ENCODE data around the gene ELAC1. TPM values are rescaled to one million over a fixed set of nuclear protein-coding genes. Genes with fewer than 3 reads are reported as not detected.
A peak's percentile ranks its signal among the peaks of the same experiment; 100 is the strongest.

Gene ELAC1
- total RNA-seq, 1 experiment from 2014 or later, result 4.0 TPM

DNA sequence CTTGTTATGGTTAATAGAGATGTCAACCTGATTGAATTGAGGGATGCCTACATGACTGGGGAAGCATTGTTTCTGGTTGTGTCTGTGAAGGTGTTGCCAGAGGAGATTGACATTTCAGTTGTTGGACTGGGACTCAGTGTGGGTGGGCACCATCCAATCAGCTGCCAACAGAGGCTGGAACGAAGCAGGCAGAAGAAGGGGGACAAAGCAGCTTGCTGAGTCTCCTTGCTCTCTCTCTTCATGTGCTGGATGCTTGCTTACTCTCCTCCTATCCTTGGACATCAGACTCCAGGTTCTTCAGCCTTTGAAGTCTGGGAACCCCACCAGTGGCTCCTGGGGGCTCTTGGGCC lies 39.9 kb downstream of the ELAC1 start:
- no peak for DNase-seq (ENCODE audit: low spot score)
- Mint-ChIP-seq H3K27ac (no peak overlapping the region), H3K36me3 (no peaks in the 10 kb centered on the region), H3K9me3 (no peaks in the 10 kb centered on the region), H3K4me3 (no peak overlapping the region), H3K27me3 (ENCODE audit: low read depth) (no peaks in the 10 kb centered on the region; the same call in none of the 2 replicates), H3K4me1 (peaks cover 11% of the 10 kb centered on the region; the same call in 1 of the 2 replicates)
- POLR2A ChIA-PET, result interaction anchor here (0.7 kb wide), 1 partner anchor 41 kb away, joined by 3 read pairs; no protein-coding TSS in a partner anchor
- CTCF ChIA-PET, result interaction anchor here (0.6 to 0.7 kb wide), 2 partner anchors 133 to 240 kb away, joined by 3 read pairs; no protein-coding TSS in a partner anchor
- TF ChIP-seq, protein P1, sequence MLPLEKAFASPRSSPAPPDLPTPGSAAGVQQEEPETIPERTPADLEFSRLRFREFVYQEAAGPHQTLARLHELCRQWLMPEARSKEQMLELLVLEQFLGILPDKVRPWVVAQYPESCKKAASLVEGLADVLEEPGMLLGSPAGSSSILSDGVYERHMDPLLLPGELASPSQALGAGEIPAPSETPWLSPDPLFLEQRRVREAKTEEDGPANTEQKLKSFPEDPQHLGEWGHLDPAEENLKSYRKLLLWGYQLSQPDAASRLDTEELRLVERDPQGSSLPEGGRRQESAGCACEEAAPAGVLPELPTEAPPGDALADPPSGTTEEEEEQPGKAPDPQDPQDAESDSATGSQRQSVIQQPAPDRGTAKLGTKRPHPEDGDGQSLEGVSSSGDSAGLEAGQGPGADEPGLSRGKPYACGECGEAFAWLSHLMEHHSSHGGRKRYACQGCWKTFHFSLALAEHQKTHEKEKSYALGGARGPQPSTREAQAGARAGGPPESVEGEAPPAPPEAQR (CRISPR knock-in tag; IDR thresholded peaks at IDR 0.05), result no peak
- ATAC-seq, result peak; percentile 43; the same call in 1 of the 2 replicates

DNA sequence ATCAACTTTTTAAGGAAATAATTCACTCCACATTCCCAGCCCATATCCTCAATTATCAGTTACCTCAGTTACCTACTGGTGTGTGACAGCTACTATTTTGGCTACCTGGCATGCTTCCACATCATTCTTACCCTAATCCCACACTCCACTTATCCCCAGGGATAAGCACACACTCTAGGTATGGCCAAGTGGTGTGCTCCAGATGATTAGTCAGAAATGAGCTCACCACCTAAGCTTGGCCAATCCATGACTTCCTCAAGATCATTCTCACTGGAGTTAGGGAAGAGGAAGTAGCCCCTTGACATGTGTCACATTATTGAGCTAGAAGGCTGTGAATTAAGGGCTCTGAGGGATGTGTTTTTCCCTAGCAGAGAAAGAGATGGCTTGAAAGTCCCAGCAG lies 41.2 kb downstream of the ELAC1 start:
- no peak for DNase-seq (ENCODE audit: low spot score)
- Mint-ChIP-seq H3K36me3 (no peaks in the 10 kb centered on the region; the same call in 1 of the 2 replicates), H3K4me1 (peaks cover 11% of the 10 kb centered on the region; the same call in 1 of the 2 replicates), H3K9me3 (peaks cover 6% of the 10 kb centered on the region), H3K4me3 (no peak overlapping the region), H3K27me3 (ENCODE audit: low read depth) (no peaks in the 10 kb centered on the region; the same call in 1 of the 2 replicates), H3K27ac (no peak overlapping the region)
- ChIA-PET POLR2A (no interaction called here), CTCF (interaction anchor here (1.3 kb wide), 1 partner anchor 21 kb away, joined by 3 read pairs; the partner anchor contains the start of gene SMAD4)
- TF ChIP-seq, protein P2, sequence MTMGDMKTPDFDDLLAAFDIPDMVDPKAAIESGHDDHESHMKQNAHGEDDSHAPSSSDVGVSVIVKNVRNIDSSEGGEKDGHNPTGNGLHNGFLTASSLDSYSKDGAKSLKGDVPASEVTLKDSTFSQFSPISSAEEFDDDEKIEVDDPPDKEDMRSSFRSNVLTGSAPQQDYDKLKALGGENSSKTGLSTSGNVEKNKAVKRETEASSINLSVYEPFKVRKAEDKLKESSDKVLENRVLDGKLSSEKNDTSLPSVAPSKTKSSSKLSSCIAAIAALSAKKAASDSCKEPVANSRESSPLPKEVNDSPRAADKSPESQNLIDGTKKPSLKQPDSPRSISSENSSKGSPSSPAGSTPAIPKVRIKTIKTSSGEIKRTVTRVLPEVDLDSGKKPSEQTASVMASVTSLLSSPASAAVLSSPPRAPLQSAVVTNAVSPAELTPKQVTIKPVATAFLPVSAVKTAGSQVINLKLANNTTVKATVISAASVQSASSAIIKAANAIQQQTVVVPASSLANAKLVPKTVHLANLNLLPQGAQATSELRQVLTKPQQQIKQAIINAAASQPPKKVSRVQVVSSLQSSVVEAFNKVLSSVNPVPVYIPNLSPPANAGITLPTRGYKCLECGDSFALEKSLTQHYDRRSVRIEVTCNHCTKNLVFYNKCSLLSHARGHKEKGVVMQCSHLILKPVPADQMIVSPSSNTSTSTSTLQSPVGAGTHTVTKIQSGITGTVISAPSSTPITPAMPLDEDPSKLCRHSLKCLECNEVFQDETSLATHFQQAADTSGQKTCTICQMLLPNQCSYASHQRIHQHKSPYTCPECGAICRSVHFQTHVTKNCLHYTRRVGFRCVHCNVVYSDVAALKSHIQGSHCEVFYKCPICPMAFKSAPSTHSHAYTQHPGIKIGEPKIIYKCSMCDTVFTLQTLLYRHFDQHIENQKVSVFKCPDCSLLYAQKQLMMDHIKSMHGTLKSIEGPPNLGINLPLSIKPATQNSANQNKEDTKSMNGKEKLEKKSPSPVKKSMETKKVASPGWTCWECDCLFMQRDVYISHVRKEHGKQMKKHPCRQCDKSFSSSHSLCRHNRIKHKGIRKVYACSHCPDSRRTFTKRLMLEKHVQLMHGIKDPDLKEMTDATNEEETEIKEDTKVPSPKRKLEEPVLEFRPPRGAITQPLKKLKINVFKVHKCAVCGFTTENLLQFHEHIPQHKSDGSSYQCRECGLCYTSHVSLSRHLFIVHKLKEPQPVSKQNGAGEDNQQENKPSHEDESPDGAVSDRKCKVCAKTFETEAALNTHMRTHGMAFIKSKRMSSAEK (CRISPR knock-in tag; IDR thresholded peaks at IDR 0.05; ENCODE audit: borderline replicate concordance), result no peak
- TF ChIP-seq TEAD1 (CRISPR knock-in tag; IDR thresholded peaks at IDR 0.05), result no peak
- no peak for TF ChIP-seq GABPB1 (CRISPR knock-in tag; IDR thresholded peaks at IDR 0.05)
- TF ChIP-seq, protein P3, sequence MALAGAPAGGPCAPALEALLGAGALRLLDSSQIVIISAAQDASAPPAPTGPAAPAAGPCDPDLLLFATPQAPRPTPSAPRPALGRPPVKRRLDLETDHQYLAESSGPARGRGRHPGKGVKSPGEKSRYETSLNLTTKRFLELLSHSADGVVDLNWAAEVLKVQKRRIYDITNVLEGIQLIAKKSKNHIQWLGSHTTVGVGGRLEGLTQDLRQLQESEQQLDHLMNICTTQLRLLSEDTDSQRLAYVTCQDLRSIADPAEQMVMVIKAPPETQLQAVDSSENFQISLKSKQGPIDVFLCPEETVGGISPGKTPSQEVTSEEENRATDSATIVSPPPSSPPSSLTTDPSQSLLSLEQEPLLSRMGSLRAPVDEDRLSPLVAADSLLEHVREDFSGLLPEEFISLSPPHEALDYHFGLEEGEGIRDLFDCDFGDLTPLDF (CRISPR knock-in tag; IDR thresholded peaks at IDR 0.05), result no peak
- TF ChIP-seq, protein P4, sequence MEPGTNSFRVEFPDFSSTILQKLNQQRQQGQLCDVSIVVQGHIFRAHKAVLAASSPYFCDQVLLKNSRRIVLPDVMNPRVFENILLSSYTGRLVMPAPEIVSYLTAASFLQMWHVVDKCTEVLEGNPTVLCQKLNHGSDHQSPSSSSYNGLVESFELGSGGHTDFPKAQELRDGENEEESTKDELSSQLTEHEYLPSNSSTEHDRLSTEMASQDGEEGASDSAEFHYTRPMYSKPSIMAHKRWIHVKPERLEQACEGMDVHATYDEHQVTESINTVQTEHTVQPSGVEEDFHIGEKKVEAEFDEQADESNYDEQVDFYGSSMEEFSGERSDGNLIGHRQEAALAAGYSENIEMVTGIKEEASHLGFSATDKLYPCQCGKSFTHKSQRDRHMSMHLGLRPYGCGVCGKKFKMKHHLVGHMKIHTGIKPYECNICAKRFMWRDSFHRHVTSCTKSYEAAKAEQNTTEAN (CRISPR knock-in tag; IDR thresholded peaks at IDR 0.05), result no peak
- no peak for TF ChIP-seq CREM (CRISPR knock-in tag; IDR thresholded peaks at IDR 0.05)
- TF ChIP-seq, protein P5, sequence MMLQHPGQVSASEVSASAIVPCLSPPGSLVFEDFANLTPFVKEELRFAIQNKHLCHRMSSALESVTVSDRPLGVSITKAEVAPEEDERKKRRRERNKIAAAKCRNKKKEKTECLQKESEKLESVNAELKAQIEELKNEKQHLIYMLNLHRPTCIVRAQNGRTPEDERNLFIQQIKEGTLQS (CRISPR knock-in tag; conservative IDR thresholded peaks at IDR 0.05), result no peak
- no peak for TF ChIP-seq PRRX2 (CRISPR knock-in tag; IDR thresholded peaks at IDR 0.05)
- no peak for TF ChIP-seq JUN (CRISPR knock-in tag; IDR thresholded peaks at IDR 0.05)
- TF ChIP-seq, protein P6, sequence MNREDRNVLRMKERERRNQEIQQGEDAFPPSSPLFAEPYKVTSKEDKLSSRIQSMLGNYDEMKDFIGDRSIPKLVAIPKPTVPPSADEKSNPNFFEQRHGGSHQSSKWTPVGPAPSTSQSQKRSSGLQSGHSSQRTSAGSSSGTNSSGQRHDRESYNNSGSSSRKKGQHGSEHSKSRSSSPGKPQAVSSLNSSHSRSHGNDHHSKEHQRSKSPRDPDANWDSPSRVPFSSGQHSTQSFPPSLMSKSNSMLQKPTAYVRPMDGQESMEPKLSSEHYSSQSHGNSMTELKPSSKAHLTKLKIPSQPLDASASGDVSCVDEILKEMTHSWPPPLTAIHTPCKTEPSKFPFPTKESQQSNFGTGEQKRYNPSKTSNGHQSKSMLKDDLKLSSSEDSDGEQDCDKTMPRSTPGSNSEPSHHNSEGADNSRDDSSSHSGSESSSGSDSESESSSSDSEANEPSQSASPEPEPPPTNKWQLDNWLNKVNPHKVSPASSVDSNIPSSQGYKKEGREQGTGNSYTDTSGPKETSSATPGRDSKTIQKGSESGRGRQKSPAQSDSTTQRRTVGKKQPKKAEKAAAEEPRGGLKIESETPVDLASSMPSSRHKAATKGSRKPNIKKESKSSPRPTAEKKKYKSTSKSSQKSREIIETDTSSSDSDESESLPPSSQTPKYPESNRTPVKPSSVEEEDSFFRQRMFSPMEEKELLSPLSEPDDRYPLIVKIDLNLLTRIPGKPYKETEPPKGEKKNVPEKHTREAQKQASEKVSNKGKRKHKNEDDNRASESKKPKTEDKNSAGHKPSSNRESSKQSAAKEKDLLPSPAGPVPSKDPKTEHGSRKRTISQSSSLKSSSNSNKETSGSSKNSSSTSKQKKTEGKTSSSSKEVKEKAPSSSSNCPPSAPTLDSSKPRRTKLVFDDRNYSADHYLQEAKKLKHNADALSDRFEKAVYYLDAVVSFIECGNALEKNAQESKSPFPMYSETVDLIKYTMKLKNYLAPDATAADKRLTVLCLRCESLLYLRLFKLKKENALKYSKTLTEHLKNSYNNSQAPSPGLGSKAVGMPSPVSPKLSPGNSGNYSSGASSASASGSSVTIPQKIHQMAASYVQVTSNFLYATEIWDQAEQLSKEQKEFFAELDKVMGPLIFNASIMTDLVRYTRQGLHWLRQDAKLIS (CRISPR knock-in tag; IDR thresholded peaks at IDR 0.05; ENCODE audit: borderline replicate concordance), result no peak
- no peak for TF ChIP-seq IRF2 (CRISPR knock-in tag; IDR thresholded peaks at IDR 0.05; ENCODE audit: borderline replicate concordance, low read depth)
- TF ChIP-seq, protein P7, sequence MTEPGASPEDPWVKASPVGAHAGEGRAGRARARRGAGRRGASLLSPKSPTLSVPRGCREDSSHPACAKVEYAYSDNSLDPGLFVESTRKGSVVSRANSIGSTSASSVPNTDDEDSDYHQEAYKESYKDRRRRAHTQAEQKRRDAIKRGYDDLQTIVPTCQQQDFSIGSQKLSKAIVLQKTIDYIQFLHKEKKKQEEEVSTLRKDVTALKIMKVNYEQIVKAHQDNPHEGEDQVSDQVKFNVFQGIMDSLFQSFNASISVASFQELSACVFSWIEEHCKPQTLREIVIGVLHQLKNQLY (CRISPR knock-in tag; IDR thresholded peaks at IDR 0.05), result no peak
- no peak for TF ChIP-seq CREB1 (CRISPR knock-in tag; IDR thresholded peaks at IDR 0.05)
- no peak for TF ChIP-seq RORB (CRISPR knock-in tag; IDR thresholded peaks at IDR 0.05)
- TF ChIP-seq ATF1 (CRISPR knock-in tag; IDR thresholded peaks at IDR 0.05), result no peak
- ATAC-seq, result no peak
